Cardiac fibroblast (primary cell): ENCODE results near the gene DAB2IP.

Source experiments
- DNase-seq, 2 donors: peaks; one replicate each; pipeline versions ENCODE4 v3.0.0 to v3.0.0-alpha.2; 2010; ENCODE audit warnings: low read depth in 2 of 2
- H3K4me3 ChIP-seq, 2 donors: replicated peaks in 1 of 2; 1 replicate in 1 of 2; 2 replicates in 1 of 2; pipeline ENCODE4 v1.5.1; 2011; ENCODE audit warnings: low read depth in 2 of 2, low read length in 2 of 2, mild to moderate bottlenecking in 2 of 2, moderate library complexity in 1 of 2
- TF ChIP-seq, protein P1 (sequence below): IDR thresholded peaks from one replicate; pipeline ENCODE4 v1.5.1; 2011; ENCODE audit warnings: low read depth, mild to moderate bottlenecking, low read length, inconsistent platforms

DAB2IP gene

DNA sequence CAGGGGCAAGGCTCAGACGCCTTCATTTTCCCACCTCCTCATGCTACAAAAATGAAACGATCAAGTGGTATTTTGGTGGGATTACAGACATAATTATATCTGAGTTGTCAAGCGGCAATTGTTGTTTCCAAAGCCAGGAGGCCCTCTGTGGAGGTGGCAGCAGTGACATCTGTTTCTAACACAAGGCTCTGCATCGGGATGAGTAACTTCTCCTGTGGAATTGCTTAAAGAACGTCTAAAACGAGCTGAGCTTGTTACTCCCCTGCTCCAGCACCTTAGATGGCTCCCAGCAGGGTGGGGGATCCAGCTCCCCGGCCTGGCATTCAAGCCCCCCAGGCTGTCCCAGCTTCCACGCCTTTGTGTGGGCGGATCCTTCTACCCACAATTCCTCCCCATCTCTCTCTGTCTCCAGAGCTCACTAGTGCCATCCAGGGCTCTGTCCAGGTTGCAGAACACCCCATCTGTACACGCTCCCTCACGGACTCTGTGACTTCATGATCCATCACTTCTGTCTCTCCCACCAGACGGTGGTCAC lies 36.8 kb downstream of the DAB2IP start:
- H3K4me3 ChIP-seq, result no peak overlapping the region
- TF ChIP-seq, protein P1, sequence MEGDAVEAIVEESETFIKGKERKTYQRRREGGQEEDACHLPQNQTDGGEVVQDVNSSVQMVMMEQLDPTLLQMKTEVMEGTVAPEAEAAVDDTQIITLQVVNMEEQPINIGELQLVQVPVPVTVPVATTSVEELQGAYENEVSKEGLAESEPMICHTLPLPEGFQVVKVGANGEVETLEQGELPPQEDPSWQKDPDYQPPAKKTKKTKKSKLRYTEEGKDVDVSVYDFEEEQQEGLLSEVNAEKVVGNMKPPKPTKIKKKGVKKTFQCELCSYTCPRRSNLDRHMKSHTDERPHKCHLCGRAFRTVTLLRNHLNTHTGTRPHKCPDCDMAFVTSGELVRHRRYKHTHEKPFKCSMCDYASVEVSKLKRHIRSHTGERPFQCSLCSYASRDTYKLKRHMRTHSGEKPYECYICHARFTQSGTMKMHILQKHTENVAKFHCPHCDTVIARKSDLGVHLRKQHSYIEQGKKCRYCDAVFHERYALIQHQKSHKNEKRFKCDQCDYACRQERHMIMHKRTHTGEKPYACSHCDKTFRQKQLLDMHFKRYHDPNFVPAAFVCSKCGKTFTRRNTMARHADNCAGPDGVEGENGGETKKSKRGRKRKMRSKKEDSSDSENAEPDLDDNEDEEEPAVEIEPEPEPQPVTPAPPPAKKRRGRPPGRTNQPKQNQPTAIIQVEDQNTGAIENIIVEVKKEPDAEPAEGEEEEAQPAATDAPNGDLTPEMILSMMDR, result no peak
- DNase-seq, result no peak

DNA sequence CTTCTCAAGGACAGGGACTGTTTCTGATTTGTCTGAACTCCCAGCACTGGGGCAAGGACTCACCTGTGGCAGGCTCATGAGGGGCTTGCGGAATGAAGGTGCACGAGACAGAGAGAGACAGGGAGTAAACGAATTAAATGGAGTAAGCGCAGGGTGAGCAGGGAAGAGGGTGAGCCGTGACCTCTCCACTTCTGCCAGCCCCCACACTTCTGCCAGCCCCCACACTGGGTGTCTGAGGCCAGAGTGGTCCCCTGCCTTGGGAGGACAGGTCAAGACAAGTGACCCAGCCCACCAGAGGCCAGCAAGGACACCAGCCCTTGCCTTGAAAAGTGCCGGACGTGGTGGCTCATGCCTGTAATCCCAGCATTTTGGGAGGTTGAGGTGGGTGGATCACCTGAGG lies 37.2 kb downstream of the DAB2IP start:
- H3K4me3 ChIP-seq, result no peak overlapping the region
- TF ChIP-seq, protein P1, result no peak
- DNase-seq, result no peak

DNA sequence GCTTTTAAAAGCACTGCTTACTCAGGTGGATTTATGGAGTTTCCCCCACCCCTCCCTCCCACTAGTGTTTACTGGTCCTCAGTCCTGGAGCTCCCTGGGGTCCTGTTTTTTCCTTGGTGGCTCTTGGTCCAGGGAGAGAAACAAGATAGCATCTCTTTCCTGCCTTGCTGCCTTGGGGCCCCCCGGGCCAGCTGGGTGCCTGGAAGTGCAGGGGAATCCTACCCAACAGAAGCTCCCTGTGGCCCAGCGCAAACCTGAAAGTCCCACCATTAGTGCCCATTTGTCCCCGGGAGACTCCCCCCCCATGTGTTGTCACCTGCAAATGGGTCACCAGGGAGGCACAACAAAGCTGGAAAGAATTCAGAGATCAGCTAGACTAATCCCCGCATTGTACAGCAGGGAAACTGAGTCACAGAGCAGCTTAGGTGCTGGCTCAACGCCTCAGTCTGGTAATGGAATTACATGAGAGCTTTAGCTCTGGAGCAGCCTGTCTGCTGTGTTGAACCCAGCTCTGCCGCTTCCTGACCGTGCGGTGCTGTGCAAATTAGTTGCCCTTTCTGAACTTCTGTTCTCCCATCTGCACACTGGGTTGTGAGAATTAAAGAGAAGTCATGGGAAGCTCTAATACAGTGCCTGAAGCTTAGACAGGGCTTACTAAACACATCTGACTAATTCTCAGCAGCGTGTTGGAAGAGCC lies 38.2 kb downstream of the DAB2IP start:
- TF ChIP-seq, protein P1, result no peak
- no peak for DNase-seq
- H3K4me3 ChIP-seq, result no peak overlapping the region

DNA sequence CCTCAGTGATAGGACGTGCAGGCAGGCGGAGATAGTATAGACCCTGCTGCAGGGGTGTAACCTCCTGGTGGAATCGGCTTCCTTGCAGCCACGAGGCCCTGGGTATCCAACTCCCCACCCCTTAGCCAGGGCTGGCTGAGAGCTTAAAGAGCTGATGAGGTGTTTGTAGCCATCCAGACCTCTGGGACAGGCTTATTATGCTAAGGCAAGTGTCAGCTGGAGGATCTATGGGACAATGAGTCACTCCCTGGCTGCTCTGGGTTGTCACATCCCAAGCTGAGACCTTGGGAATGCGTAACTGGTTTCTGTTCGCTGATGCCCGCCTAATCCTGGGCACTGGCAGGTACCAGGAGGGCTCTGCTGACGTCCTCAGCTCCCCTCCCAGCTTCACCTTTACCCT lies 38.9 kb downstream of the DAB2IP start:
- DNase-seq, result no peak
- no peak overlapping the region for H3K4me3 ChIP-seq
- TF ChIP-seq, protein P1, result no peak

DNA sequence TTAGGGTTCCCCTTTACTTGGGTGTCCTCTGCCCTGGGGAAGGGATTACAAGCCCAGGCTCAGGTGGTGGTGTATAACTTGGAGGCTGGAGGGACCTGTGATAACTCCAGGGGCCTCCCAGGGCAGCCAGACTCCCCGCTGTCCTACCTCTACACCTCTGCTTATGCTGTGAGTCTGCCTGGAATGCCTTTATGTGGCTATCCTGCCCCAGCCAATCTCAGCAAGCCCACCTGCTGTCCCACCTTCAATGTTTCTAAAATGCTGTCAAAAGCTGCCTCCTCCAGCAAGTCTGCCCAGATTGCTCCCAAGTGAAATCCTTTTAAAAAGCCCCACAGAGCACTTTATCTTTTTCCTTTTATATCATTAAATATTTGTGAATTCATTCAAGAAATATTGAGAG lies 39.3 kb downstream of the DAB2IP start:
- TF ChIP-seq, protein P1, result no peak
- no peak for DNase-seq
- H3K4me3 ChIP-seq, result no peak overlapping the region

DNA sequence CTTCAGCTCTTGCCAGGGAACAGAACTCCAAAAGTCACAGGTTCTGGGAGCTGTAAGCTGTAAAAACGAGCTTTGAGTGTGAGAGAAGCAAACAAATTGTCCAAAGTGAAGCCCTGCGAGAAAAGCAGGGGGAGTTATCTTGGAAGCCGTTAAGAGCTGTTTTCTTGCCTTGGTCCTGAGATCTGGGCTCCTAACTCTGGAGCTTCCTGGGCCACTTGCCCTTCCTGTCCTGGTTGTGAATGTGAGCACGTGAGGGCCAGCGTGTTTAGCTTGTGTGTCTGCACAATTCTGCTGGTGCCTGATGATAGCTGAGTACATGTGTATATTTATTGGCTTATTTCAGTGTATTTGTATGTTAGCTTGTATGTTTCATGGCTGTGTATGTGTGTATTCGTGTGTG lies 40.5 kb downstream of the DAB2IP start:
- DNase-seq, result no peak
- TF ChIP-seq, protein P1, result no peak

More for the DNA sequence above, 40.5 kb downstream of the DAB2IP start:
- H3K4me3 ChIP-seq, result no peak overlapping the region
